KOPT-K1 (cell line): ENCODE measurements around the gene FAM118B.

Source experiments
- H3K27ac ChIP-seq: fragments of 200-600 bp; sonication (generic); 2 replicates; pipeline ENCODE4 v1.5.1; 2016; ENCODE audit warnings: antibody characterized with exemption, mild to moderate bottlenecking, low read depth, low read length; ENCODE audit not compliant: poor library complexity, severe bottlenecking
- H3K36me3 ChIP-seq: fragments of 200-600 bp; sonication (generic); 2 replicates; pipeline ENCODE4 v1.5.1; 2017; ENCODE audit warnings: antibody characterized with exemption, mild to moderate bottlenecking, low read length, moderate library complexity; ENCODE audit not compliant: insufficient read depth
- H3K9me3 ChIP-seq: fragments of 200-600 bp; sonication (generic); 2 replicates; pipeline ENCODE4 v1.5.1; 2017; ENCODE audit warnings: antibody characterized with exemption, low read length, mild to moderate bottlenecking; ENCODE audit not compliant: insufficient read depth, poor library complexity, severe bottlenecking

FAM118B gene

DNA sequence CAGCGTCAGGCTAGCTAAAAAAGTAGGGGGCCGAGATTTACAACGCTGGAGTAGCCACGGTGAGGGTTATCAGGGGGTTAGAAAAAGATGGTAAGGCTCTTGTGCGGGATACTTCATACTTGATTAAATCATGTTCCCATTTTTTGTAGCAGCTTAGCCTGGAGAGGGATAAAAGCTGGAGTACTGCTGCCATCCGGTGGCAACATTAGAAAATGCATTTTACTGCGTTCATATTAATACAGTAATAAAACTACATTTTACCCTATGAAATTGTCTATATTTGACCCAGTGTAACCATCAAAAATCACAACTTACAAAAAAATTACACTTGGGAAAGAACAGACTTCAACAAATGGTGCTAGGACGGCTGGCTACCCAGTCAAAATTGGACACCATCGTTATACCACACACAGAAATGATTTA, 17.4 kb upstream of the FAM118B start:
- H3K36me3 ChIP-seq, result peaks cover 85% of the 10 kb centered on the region
- peaks cover 15% of the 10 kb centered on the region for H3K9me3 ChIP-seq
- H3K27ac ChIP-seq, result no peak overlapping the region

DNA sequence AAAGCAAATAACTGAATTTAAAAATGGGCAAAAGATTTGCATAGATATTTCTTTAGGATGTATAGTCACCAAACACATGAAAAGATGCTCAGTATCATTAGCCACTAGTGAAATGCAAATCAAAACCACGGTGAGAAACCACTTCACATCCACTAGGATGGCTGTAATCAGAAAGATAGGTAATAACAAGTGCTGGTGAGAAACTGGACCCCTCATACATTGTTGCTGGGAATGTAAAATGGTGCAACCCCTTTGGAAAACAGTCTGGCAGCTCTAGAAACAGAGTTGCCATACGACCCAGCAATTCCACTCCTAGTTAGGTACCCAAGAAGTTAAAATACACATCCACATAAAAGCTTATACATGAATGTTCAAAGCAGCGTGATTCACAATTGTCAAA, 16.5 kb upstream of the FAM118B start:
- Histone ChIP-seq H3K9me3 (peaks cover 15% of the 10 kb centered on the region), H3K27ac (no peak overlapping the region), H3K36me3 (peaks cover 95% of the 10 kb centered on the region)

GRCh38 chr11:126197277-126197939, 14.2 kb upstream of the FAM118B start:
- peaks cover 15% of the 10 kb centered on the region for H3K9me3 ChIP-seq
- peaks cover 96% of the 10 kb centered on the region for H3K36me3 ChIP-seq
- no peak overlapping the region for H3K27ac ChIP-seq

GRCh38 chr11:126198648-126199047, 12.9 kb upstream of the FAM118B start:
- Histone ChIP-seq H3K36me3 (peaks cover 96% of the 10 kb centered on the region), H3K27ac (no peak overlapping the region), H3K9me3 (peaks cover 15% of the 10 kb centered on the region)

GRCh38 chr11:126202646-126203359, 8.8 kb upstream of the FAM118B start:
- H3K27ac ChIP-seq, result no peak overlapping the region
- H3K36me3 ChIP-seq, result peaks cover 99% of the 10 kb centered on the region
- H3K9me3 ChIP-seq, result peaks cover 5% of the 10 kb centered on the region

GRCh38 chr11:126205359-126205758, 6.2 kb upstream of the FAM118B start:
- Histone ChIP-seq H3K27ac (no peak overlapping the region), H3K36me3 (peaks cover 94% of the 10 kb centered on the region), H3K9me3 (no peaks in the 10 kb centered on the region)

- H3K36me3 ChIP-seq, result peaks cover 69% of the 10 kb centered on the region
- H3K27ac ChIP-seq, result no peak overlapping the region
- H3K9me3 ChIP-seq, result no peaks in the 10 kb centered on the region
Measured at GRCh38 chr11:126207896-126208295, 3.7 kb upstream of the FAM118B start.

DNA sequence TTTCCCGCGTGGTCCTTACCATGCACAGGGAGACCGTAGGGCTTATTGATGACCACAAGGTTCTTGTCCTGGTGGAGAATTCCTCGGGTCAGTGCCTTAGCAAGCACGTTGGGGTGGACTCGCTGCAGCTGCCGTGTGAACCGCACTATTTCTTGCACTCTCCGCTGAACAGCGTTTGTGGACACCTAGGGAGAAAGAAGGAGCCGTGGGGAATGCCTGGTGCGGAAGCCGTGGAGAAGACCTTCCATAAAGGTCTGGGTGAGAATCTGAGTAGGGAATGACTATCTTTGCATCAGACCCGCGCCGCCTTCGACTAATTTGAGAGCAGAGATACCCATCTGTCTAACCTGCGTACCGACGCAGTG, 729 bp upstream of the FAM118B start:
- H3K27ac ChIP-seq, result peak overlapping the region; percentile 65

DNA sequence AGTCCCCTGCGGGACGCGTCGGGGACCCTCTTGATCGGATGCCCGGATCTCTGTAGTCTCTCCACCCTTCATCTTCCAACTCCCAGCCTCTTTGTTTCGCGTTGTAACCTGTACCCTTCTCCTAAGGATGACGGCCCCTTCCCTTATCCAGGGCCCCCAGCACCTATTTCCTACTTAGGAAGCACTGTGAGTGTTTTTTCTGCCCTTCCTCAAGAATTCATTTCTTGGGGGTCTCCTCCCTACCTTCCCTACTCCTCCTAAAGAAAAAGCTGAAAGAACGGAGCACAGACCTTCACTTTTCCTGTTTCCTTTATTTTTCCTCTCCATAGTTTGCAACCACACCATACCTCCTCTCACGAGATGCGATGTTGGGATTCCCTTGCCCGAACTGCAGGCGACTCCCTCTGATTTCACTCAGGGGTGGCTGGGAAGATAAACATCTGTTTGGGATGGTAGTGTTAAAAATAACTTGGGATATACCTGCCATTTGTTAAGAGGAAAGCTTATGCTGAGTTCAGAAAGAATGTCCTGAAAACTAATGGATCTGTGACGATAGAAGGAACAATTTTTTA, 593 bp downstream of the FAM118B start:
- no peaks in the 10 kb centered on the region for H3K9me3 ChIP-seq
- peak overlapping the region; percentile 65 for H3K27ac ChIP-seq

More for the DNA sequence above, 729 bp upstream of the FAM118B start:
- Histone ChIP-seq H3K36me3 (peaks cover 39% of the 10 kb centered on the region), H3K9me3 (no peaks in the 10 kb centered on the region)

GRCh38 chr11:126214441-126214840, 2.9 kb downstream of the FAM118B start:
- peaks cover 5% of the 10 kb centered on the region; the same call in 1 of the 2 replicates for H3K36me3 ChIP-seq
- no peaks in the 10 kb centered on the region for H3K9me3 ChIP-seq
- H3K27ac ChIP-seq, result no peak overlapping the region

More for the DNA sequence above, 593 bp downstream of the FAM118B start:
- H3K36me3 ChIP-seq, result peaks cover 26% of the 10 kb centered on the region

- peaks cover 1% of the 10 kb centered on the region; the same call in 1 of the 2 replicates for H3K36me3 ChIP-seq
- no peak overlapping the region for H3K27ac ChIP-seq
- H3K9me3 ChIP-seq, result no peaks in the 10 kb centered on the region
Measured at GRCh38 chr11:126214841-126215240, 3.3 kb downstream of the FAM118B start.

GRCh38 chr11:126216526-126217305, 5.1 kb downstream of the FAM118B start:
- no peaks in the 10 kb centered on the region for H3K9me3 ChIP-seq
- H3K27ac ChIP-seq, result no peak overlapping the region
- H3K36me3 ChIP-seq, result no peaks in the 10 kb centered on the region

DNA sequence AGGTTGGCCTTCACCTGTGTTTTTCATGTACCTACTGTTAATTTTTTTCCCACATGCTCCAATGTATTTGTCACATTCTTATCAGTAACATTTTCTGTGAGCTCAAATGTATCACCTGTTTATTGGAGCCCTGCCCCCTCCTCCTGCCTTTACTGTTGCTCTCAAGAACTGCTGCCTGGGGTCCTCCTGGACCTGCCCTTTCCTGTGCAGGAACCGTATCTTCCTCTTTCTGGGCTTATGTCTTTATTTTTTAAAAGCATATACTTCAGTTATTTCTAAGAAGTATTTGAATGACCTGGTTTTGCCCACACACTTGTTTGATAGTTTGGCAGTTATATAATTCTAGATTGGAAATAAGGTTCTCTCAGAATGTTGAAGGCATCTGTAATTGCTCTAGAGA, 5.9 kb downstream of the FAM118B start:
- Histone ChIP-seq H3K27ac (no peak overlapping the region), H3K36me3 (no peaks in the 10 kb centered on the region), H3K9me3 (no peaks in the 10 kb centered on the region)

GRCh38 chr11:126219547-126219946, 8.0 kb downstream of the FAM118B start:
- no peaks in the 10 kb centered on the region for H3K9me3 ChIP-seq

More at GRCh38 chr11:126219547-126219946, 8.0 kb downstream of the FAM118B start:
- Histone ChIP-seq H3K27ac (no peak overlapping the region), H3K36me3 (no peaks in the 10 kb centered on the region)
